Stimulated activated CD4-positive, alpha-beta T cell treated with anti-CD3 and anti-CD28 coated beads, TNF-alpha, amount 100 ng/mL, for 4 hours (primary cell): Measurements from ENCODE around the gene EGFR.
A peak's percentile ranks its signal among the peaks of the same experiment; 100 is the strongest.

Experiments used
- DNase-seq, 3 experiments: peaks; one replicate each; pipeline ENCODE4 v3.0.0-alpha.2; 2020; ENCODE audit warnings: low read depth in 3 of 3

The EGFR gene

DNA sequence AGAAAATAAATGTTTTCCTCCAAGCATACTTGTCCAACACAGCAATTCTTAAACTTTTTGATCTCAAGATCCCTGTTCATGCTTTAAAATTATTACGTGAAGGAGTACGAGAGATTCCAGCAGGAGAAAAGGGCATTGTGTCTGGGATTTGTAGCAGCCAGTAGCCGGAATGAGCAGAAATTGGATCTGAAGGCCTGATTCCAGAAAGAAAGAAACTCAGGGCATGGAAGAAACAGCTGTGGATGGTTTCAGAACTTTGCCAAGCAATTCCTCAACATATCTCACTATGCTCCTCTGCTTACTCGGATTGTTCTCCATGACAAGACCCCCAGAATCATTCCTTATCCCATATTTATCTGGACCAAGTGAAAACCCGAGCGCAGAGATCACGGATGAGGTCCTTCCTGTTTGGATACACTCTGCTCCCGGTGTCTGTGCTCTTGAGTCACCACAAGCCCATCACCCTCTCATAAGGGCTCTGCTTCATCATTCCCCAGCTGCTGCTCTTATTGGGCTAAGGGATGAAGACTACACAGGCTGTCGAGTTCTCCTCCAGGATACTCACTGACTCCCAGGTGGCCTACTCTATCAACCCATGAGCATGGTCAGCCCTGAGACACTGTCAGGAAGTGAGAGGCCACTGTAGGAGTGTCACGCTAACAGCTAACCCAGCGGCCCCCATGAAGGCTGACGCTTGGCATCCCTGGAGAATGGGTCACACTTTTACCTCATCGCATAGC, 225.4 kb downstream of the EGFR start:
- DNase-seq = no peak

- no peak for DNase-seq
These were observed 226.5 kb downstream of the EGFR start for GRCh38 chr7:55245271-55245723.

DNA sequence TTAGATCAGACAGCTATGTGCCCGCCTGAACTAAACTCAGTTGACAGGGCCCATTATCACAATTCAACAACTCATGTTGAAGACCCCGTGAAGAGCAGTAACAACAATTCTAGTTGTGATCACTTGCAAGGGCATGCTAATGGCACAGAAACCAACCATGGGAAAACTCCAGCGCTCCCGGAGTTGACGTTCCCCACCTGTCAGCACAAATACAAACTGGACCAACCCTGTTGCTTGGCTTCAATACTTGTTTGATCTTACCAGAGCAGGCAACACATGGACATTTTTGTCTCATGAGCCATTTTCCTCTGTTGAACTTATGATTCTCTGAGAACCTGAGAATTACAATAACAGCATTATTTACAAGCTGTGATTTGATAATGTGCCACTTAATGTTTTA, 227.4 kb downstream of the EGFR start:
- DNase-seq = no peak

GRCh38 chr7:55247428-55247827, 228.6 kb downstream of the EGFR start:
- no peak for DNase-seq

DNA sequence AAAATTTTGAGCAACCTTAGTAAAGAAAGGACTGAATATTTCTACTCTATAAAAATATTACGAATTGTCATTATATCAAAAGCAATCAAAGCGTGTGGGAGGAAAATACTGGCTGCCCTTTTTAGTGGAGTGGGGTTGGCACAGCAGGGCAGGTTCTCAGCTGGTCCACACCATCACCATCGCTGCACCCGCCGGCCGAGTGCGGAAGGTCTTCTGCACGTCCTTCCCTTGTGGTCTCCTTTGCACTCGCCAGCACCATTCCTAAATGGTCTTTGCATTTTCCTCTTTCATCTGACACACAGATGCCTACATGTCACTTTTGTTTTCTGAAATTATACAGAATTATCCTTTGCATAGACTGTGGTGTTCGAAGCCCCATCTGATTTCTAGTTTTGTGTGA, 229.7 kb downstream of the EGFR start:
- no peak for DNase-seq

DNA sequence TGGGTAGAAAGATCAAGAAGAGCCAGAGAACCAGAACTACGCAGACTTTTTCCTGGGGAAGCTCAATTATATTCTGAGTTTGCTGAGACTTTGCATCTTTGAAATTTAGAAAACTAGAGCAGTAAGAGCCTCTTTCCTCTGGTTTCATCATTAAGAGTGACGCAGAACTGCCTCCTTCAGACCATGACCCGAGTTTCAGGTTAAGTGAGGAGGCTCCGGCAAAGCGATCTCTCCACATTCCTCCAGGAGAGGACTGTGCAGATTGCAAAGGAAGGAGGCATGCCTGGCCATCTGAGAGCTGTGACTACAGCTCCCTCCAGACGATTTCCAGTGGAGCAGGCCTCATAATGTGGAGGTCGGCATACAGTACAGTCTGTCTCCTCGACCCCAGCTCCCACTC, 230.5 kb downstream of the EGFR start:
- no peak for DNase-seq

GRCh38 chr7:55250313-55250712, 231.5 kb downstream of the EGFR start:
- no peak for DNase-seq

GRCh38 chr7:55251313-55251712, 232.5 kb downstream of the EGFR start:
- no peak for DNase-seq

DNA sequence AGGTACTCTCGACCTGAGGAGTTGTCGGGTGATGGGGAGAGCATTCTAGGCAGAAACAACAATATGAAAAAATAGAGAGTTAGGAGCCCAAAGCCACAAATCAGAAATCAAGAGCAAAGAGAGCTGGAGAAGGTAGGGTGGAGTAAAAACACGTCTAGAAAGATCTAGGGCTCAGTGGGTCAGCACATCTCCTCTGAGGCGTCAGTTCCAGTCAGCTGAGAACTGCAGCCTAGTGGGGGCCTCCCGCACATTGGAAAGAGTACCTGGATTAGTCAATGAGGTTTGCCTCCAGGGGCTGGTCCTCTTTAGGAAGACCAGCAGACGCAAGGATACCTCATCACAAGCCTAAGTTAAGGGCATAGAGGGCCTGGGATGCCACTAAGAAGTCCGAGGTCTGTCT, 233.1 kb downstream of the EGFR start:
- DNase-seq = no peak

GRCh38 chr7:55252386-55252785, 233.6 kb downstream of the EGFR start:
- DNase-seq = no peak

DNA sequence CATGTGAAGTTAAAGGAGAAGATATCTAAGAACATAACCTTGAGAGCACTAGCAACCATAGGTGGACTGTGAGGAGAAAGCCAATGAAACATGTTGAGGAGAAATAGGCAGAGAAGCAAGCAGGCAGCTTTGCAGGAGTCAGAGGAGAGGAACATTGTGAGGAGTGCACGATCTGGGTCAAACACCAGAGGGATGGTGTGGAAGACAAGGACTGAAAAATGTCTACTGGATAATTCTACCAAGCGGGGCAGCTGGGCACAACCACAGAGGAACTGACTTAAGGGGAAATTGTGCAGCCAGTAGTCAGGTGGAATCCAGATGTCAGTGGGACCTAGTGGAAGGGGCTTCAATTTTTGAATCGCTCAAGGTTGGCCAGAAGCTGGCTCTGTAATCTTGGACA, 234.4 kb downstream of the EGFR start:
- DNase-seq = no peak

DNA sequence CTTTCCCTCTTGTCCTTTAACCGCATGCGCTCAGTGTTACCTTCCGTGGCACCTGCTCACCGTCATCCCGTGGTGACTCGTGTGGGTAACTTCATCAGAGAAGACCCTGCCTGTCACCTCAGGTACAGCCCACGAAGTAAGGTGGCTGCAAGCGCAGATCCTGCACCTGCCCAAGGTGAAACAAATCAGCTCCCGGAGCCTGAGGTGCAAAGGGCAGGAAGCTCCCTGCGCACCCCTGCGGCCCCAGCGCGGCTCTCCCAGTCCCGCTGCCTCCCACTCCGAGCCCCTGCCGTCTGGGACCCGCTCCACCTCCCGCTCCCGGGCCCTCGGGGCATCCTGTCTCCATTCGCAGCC, 235.4 kb downstream of the EGFR start:
- no peak for DNase-seq

DNA sequence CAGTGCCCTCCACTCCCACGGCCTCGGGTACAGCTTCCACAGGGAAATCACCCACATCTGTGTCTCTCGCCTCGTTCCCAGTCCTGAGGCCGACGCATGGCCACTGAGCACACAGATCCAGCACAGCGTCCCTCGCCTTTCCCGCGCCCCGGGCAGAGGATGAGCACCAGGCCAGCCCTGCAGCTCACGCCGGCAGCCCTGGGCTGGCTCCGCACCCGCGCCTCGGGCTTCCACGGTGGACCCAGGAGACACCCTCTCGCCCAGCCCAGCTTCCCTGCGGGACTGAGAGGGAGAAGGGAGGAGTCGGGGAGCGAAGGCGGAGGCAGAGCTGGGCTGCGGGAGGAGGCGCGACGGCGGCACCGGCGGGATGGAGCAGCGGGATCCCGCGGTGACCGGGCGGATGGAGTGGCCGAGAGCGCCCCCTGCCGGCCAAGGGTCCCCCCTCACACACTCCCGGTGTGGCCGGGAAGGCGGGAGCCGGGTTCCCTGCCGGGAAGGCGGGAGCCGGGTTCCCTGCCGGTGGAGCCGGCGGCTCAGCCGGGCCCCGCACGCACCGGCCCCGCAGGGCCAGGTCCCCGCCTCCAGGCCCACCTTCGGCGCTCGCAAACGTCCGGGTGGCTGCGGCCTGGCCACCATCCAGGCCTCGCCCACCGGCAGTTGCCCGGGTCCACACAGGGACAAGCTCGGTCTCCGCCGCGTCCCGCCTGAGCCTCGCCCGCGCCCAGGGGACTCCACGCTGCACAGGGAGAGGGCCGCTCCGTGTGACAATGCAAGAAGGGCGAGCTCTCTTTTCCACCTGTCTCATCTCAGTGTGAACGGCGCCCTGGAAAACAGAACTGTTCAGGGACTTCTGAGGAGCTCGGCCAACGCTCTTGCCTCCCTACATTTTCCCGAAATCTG, 236.0 kb downstream of the EGFR start:
- DNase-seq = peak; percentile 29 to 54 (median 37)

GRCh38 chr7:55255496-55256445, 237.0 kb downstream of the EGFR start:
- DNase-seq = peak; percentile 40 to 53 (median 52)

DNA sequence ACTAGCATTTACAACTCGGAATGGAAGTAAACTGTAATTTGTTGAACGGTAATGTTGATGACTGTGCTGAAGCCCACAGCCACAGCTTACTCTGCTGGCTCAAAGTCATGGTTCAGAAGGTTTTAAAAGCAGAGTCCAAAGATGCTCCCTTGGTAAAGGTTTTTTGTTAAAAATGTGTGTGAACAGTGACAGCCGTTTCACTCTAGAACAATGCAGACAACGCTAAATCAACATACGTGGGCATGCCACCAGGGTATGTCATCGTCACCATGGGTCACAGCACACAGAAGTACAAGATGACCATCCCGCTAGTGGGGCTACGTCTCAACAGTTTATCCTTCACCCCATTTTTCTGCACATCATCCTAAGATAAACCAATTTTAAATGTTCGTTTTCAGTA, 239.8 kb downstream of the EGFR start:
- DNase-seq = no peak

- DNase-seq = no peak
These were observed 241.4 kb downstream of the EGFR start for GRCh38 chr7:55260171-55260570.

GRCh38 chr7:55260676-55261385, 242.0 kb downstream of the EGFR start:
- no peak for DNase-seq
